ENCODE measurements around the gene CCL7. TPM values are rescaled to one million over a fixed set of nuclear protein-coding genes. Genes with fewer than 3 reads are reported as not detected.

CCL7 gene
- total and polyA plus RNA-seq, 9 of the 15 experiments (the other 6 are each of a cell fraction or from before 2014, with no cell fraction given): not detected

GRCh38 chr17:34252095-34252443 lies 18.0 kb upstream of the CCL7 start (continued):
- no peak for TF ChIP-seq ZNF511 (CRISPR knock-in tag; IDR thresholded peaks at IDR 0.05)
- TF ChIP-seq E2F3 (CRISPR knock-in tag; IDR thresholded peaks at IDR 0.05): no peak

GRCh38 chr17:34252444-34253138 lies 17.4 kb upstream of the CCL7 start:
- peaks cover 7 to 16% of the 10 kb centered on the region in 2 experiments; a peak in 4 of 5 replicates for H3K4me1 ChIP-seq (replicated peaks in 1 of 2; ENCODE audit: control insufficient read depth in 2 of 2, insufficient read depth in 2 of 2, low read length in 2 of 2)
- no peak overlapping the region for H3K4me3 ChIP-seq
- POLR2A ChIA-PET: interaction anchor here (0.5 to 1.2 kb wide), 3 partner anchors 38 to 74 kb away, joined by 3 to 4 read pairs (median 3); no protein-coding TSS in a partner anchor
- 2% methylated on average over 6 of the region's 6 CpGs for WGBS (ENCODE audit: insufficient coverage, low coverage, missing lambda C conversion rate)
- H3K36me3 ChIP-seq (ENCODE audit: control insufficient read depth, insufficient read depth, low read length): no peaks in the 10 kb centered on the region
- in situ Hi-C loops (cut with MboI) (no loop called here), intact Hi-C loops (cut with micrococcal nuclease) (no loop called here)
- DNase-seq (ENCODE audit: extremely low read depth in 1 of 4, low spot score in 3 of 4) (peak in 1 of 4 experiments; percentile 4), ATAC-seq (no peak), FAIRE-seq (no peak)
- no peaks in the 10 kb centered on the region for H3K9me3 ChIP-seq (replicated peaks; ENCODE audit: control insufficient read depth, insufficient read depth, low read depth, low read length)
- H3K79me2 ChIP-seq (ENCODE audit: control insufficient read depth, insufficient read depth, low read length): no peaks in the 10 kb centered on the region
- no peak overlapping the region for H3K27ac ChIP-seq (ENCODE audit: extremely low read depth, low read depth, low read length)
- H3K9ac ChIP-seq (ENCODE audit: insufficient read depth in 1 of 2, low read depth in 2 of 2, low read length in 2 of 2): no peak overlapping the region
- H3K4me2 ChIP-seq (ENCODE audit: insufficient read depth, low read length): no peak overlapping the region
- no peak overlapping the region for H2AFZ ChIP-seq (ENCODE audit: low read depth, low read length)
- CTCF ChIA-PET (ENCODE audit: low intra/inter-chr PET ratio): no interaction called here
- no TSS peak for BruUV-seq (replicated peaks)
- H4K20me1 ChIP-seq (replicated peaks; ENCODE audit: control insufficient read depth, insufficient read depth, low read length): peaks cover 2% of the 10 kb centered on the region; the same call in 1 of the 2 replicates
- H3K9me1 ChIP-seq (ENCODE audit: control insufficient read depth, insufficient read depth, low read length): no peaks in the 10 kb centered on the region
- H3K27me3 ChIP-seq (ENCODE audit: control insufficient read depth in 2 of 2, insufficient read depth in 2 of 2, low read length in 2 of 2): peaks cover 0 to 3% of the 10 kb centered on the region in 2 experiments; a peak in 3 of 5 replicates
- no peak for TF ChIP-seq NONO (IDR thresholded peaks at IDR 0.05; ENCODE audit: low read depth in 2 of 2, low read length in 1 of 2)
- TF ChIP-seq ZNF3 (CRISPR knock-in tag; IDR thresholded peaks at IDR 0.05): no peak
- TF ChIP-seq ZNF717 (CRISPR knock-in tag; IDR thresholded peaks at IDR 0.05): no peak
- TF ChIP-seq TGIF2 (CRISPR knock-in tag; IDR thresholded peaks at IDR 0.05): no peak
- TF ChIP-seq CREB3 (tag; conservative IDR thresholded peaks at IDR 0.05; ENCODE audit: low read depth): no peak
- TF ChIP-seq ZC3H4 (CRISPR knock-in tag; IDR thresholded peaks at IDR 0.05; ENCODE audit: borderline replicate concordance): no peak
- no peak for TF ChIP-seq TFAP4 (CRISPR knock-in tag; IDR thresholded peaks at IDR 0.05; ENCODE audit: borderline replicate concordance)
- TF ChIP-seq NR2C2 (CRISPR knock-in tag; IDR thresholded peaks at IDR 0.05): no peak
- TF ChIP-seq NR2C2 (tag; IDR thresholded peaks at IDR 0.05): 0 out of 2 replicates have a peak, but pooled peaks have one; percentile 36
- no peak for TF ChIP-seq GATAD2A (IDR thresholded peaks at IDR 0.05)
- no peak for TF ChIP-seq SMAD2 (IDR thresholded peaks at IDR 0.05; ENCODE audit: low read depth, low read length)
- TF ChIP-seq ARID3A (IDR thresholded peaks at IDR 0.05; ENCODE audit: borderline replicate concordance, low read depth, low read length): no peak
- TF ChIP-seq GABPB2 (CRISPR knock-in tag; conservative IDR thresholded peaks at IDR 0.05): no peak
- no peak for TF ChIP-seq POLR3A (IDR thresholded peaks at IDR 0.05; ENCODE audit: borderline replicate concordance, extremely low read depth, insufficient read depth, insufficient read length)
- 0 out of 2 replicates have a peak, but pooled peaks have one; percentile 8 for TF ChIP-seq CBFA2T3 (IDR thresholded peaks at IDR 0.05)
